ENCODE measurements around the gene LHX5. TPM values are rescaled to one million over a fixed set of nuclear protein-coding genes. Genes with fewer than 3 reads are reported as not detected.

LHX5 gene
- not detected for total RNA-seq

DNA sequence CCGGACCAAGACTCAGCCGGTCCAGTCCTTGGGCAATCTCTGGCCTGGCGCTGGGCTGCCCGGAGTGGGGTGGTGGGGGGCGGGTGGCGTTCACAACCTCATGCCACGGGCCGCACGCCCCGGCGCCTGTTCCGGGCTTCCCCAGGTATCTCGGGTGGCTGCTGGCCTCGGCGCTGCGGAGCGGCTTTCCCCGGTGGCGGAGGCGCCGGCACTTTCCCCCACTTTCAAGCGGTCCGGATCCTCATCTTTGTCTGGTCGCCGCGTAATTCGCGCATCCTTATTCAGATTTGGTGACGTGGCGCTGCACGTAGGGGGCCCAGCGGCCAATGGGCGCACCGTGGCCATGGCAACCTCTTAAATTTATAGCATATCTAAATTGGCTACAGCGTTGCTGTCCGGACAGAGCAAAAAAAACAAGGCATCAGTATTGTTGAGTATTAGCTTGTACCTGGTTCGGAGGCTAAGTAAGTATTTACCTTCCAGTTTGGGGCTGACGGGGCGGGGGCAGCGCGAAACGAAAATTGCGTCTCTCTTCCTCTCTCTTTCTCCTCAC, at the start of gene LHX5:
TSS of gene LHX5 (minus strand) at position 253 of the 553 bp plus-strand sequence. CDS start 373 bp downstream, outside the sequence.
- WGBS, 2 donors, result 3 to 6% methylated on average over 7 to 24 of the region's 43 CpGs
- intact Hi-C loops (cut with DNase I), result no loop called here
- peaks cover 15 to 100% (median 71%) of the 10 kb centered on the region in 4 donors for H3K27me3 ChIP-seq
- H3K36me3 ChIP-seq, result no peaks in the 10 kb centered on the region
- no peak within 1 kb of the TSS for H3K4me3 ChIP-seq
- no peak for TF ChIP-seq POLR2A (IDR thresholded peaks at IDR 0.05)
- TF ChIP-seq CTCF (IDR thresholded peaks at IDR 0.05), result no peak
- no peak within 1 kb of the TSS for H3K27ac ChIP-seq
- peaks cover 0 to 26% (median 14%) of the 10 kb centered on the region in 3 donors for H3K4me1 ChIP-seq
- no peak for DNase-seq
- H3K9me3 ChIP-seq, result no peaks in the 10 kb centered on the region

DNA sequence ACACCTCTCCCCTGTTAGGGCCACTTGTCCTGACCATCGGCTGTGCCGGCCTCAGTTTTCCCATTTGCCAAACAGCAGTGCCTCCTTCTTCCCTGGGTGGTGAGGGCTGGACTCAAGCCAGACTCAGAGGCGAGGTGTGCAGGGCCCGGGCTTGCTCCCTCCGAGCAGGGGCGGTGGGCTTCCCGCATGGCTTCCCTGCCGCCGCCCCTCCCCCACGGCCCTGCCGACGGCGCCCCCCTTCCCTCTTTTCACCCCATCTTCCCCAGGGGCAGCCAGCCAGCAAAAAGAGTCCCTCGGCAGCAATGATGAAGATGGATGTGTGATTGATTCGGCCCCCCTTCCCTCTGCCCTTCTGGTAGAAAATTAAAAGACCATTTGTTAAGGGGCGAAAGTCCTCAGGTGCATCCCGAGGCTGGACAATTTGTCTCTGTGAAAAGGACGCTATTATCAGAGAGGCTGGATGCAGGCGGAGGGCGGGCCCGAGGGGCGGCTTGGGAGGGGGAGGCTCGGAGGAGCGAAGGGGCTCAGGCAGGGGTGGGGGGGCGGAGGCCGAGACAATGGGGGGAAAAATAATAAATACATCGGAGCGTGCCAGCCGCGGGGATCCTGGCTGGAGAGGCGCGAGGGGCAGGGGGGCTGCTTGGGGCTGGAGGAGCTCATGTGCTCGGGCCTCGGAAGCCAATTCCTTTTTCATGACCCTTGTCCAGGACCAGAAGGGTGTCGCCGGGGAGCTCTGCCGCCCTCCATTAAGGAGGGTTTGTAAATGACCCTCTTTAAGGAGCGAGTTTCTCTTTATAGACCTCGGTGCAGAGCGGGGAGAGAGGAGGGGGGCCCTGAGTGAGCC, 48.0 kb upstream of the LHX5 start:
- DNase-seq, result no peak
- H3K9me3 ChIP-seq, result no peaks in the 10 kb centered on the region
- 1 to 7% methylated on average over 18 to 20 of the region's 40 CpGs for WGBS, 2 donors
- no peaks in the 10 kb centered on the region for H3K36me3 ChIP-seq
- H3K4me1 ChIP-seq, result peaks cover 0 to 8% (median 0%) of the 10 kb centered on the region in 3 donors
- no peak overlapping the region for H3K4me3 ChIP-seq
- no peak for TF ChIP-seq POLR2A (IDR thresholded peaks at IDR 0.05)
- TF ChIP-seq CTCF (IDR thresholded peaks at IDR 0.05), result no peak
- H3K27me3 ChIP-seq, result peaks cover 0 to 97% (median 9%) of the 10 kb centered on the region in 4 donors
- intact Hi-C loops (cut with DNase I), result no loop called here
- no peak overlapping the region for H3K27ac ChIP-seq

DNA sequence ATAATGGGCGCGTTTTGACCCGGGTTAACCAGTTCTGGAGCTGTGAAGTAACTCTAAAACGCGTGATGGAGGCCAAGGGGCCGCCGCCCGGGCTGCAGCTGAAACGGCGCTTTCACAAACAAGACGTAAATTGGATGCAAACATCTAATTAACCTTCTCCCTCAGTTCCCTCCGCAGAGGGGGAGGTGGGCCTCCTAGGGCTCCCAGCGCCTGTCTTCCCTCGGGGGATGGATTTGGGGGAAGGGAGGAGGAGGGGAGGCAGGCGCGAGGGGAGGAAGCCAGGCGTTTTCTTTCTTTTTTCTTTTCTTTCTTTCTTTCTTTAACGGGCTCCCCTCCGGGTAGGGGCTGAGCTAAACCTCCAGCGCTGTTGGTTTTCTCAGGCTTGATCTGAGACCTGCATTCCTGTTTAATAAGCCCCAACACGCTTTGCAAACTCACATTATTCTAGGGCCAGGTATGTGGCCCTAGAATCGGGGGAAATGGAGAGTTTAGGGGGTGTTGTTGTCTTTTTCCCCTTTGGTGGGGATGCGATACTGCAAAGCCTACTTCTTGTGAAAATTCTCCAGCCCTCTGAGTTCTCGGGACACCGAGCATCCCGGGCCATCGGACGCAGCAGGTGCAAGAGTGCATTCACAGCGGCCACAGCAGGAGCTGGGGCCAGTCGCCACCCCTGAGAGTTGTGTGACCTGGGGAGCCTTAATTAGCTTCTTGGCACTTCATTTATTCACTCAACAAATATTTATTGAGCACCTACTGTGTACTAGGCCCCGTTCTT, 43.6 kb upstream of the LHX5 start:
- 2% methylated on average over 26 to 31 of the region's 31 CpGs for WGBS, 2 donors
- Histone ChIP-seq H3K27ac (no peak overlapping the region), H3K9me3 (no peaks in the 10 kb centered on the region), H3K4me3 (no peak overlapping the region), H3K27me3 (peaks cover 0 to 100% (median 12%) of the 10 kb centered on the region in 4 donors), H3K4me1 (peaks cover 0 to 8% (median 0%) of the 10 kb centered on the region in 3 donors), H3K36me3 (no peaks in the 10 kb centered on the region)
- intact Hi-C loops (cut with DNase I), result no loop called here
- TF ChIP-seq POLR2A (IDR thresholded peaks at IDR 0.05) (no peak), CTCF (IDR thresholded peaks at IDR 0.05) (no peak)
- DNase-seq, result no peak

DNA sequence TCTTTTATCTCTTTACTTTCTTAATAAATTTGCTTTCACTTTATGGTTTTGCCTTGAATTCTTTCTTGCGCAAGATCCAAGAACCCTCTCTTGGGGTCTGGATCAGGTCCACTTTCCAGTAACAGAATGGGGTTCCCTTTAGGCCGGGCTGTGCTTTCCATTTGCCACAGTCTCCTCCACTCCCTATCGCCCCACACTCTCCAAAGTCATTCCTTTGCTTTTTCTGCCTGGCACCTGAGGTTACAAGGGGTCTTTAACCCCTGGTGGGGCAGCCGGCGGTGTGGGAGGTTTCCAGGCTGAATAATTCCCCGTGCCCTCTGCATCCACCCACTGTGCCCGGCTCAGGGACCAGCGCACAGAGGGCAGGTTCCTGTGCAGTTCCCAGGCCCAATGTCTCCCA, 42.9 kb upstream of the LHX5 start:
- Histone ChIP-seq H3K36me3 (no peaks in the 10 kb centered on the region), H3K4me1 (peaks cover 0 to 2% (median 0%) of the 10 kb centered on the region in 3 donors), H3K27me3 (peaks cover 0 to 100% (median 9%) of the 10 kb centered on the region in 4 donors), H3K27ac (no peak overlapping the region), H3K4me3 (no peak overlapping the region), H3K9me3 (no peaks in the 10 kb centered on the region)
- DNase-seq, result no peak
- intact Hi-C loops (cut with DNase I), result no loop called here
- 40 to 75% methylated on average over 3 to 8 of the region's 8 CpGs for WGBS, 2 donors
- TF ChIP-seq POLR2A (IDR thresholded peaks at IDR 0.05) (no peak), CTCF (IDR thresholded peaks at IDR 0.05) (no peak)

Measured in esophagus squamous epithelium (tissue), 5 donors.